ENCODE measurements around the gene RNF157.

RNF157 gene

DNA sequence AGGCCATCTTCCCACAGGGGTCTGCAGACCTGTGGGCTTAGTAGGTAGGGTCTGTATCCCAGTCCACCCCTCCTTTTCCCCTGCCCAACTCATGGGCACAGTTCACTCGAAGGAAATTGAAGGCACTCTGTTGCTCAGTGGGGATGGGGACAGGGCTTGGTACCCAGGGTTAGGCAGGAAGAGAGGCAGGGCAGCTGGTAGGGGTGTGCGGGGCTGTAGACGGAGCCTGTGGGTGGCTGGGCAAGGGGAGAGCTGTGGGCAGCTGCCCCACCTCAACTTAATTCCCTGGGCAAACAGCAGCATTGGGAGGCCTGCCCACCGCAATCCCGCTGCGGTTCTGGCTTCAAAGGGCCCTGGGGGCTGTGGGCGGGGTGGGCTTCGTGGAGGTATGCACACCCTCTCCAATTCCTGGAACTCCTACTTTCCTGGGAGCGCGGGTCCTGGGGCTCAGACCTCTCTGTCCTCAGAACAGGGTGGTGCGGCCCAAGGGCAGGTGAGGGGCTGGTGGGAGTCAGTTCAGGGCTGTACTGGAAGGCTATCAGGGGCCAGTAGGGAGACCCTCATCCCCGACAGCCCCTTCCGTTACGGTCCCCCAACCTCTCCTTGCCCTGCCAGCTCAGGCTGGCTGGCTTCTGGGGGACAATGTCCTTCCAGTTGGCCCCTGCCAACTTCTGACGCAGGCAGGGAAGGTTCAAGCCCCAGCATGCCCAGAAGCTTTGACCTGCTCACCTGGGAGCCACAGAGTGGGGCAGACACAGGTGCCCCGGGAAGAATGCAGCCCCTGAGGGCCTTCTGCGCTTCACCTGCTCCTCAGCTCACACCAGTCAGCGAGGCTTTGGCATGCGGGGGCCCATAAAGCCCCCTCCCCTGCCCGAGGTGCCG, 108.4 kb downstream of the RNF157 start:
- DNase-seq (ENCODE audit: low read depth): peak; percentile 43
- TF ChIP-seq, protein P1, sequence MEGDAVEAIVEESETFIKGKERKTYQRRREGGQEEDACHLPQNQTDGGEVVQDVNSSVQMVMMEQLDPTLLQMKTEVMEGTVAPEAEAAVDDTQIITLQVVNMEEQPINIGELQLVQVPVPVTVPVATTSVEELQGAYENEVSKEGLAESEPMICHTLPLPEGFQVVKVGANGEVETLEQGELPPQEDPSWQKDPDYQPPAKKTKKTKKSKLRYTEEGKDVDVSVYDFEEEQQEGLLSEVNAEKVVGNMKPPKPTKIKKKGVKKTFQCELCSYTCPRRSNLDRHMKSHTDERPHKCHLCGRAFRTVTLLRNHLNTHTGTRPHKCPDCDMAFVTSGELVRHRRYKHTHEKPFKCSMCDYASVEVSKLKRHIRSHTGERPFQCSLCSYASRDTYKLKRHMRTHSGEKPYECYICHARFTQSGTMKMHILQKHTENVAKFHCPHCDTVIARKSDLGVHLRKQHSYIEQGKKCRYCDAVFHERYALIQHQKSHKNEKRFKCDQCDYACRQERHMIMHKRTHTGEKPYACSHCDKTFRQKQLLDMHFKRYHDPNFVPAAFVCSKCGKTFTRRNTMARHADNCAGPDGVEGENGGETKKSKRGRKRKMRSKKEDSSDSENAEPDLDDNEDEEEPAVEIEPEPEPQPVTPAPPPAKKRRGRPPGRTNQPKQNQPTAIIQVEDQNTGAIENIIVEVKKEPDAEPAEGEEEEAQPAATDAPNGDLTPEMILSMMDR (IDR thresholded peaks at IDR 0.05; ENCODE audit: insufficient read depth, low read depth, low read length, missing control alignments): no peak
- H3K4me3 ChIP-seq (ENCODE audit: low read length): no peak overlapping the region

DNA sequence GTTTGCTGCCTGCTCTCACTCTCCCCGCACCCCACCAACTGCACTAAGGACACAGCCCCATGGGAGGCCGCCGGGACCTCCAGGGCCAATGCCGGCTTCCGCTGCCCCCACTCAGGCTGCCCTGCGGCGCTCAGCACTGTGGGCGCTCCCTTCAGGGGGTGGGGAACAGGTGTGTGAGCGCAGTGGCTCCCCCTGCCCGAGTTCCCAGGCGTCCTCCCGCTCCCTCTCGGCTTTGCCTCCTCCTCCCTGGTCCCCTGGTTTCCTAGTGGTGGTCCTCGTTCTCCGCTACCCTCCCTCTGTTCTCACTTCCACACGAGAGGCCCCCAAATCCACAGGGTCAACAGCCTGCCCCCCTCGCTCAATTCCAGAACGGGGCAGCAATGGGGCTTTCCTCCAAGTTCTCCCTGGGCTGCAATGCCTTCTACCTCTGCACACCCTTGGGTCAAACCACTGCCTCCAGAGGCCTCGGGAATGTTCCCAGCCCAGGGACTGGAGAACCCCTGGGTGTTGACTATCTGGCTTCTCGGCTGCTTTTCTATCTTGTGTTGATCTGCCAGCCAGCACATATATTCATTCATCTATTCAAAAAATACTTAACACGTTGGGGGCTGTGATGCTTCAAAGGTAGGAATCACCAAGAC, 109.1 kb downstream of the RNF157 start:
- DNase-seq (ENCODE audit: low read depth): no peak
- no peak overlapping the region for H3K4me3 ChIP-seq (ENCODE audit: low read length)
- TF ChIP-seq, protein P1 (IDR thresholded peaks at IDR 0.05; ENCODE audit: insufficient read depth, low read depth, low read length, missing control alignments): no peak

DNA sequence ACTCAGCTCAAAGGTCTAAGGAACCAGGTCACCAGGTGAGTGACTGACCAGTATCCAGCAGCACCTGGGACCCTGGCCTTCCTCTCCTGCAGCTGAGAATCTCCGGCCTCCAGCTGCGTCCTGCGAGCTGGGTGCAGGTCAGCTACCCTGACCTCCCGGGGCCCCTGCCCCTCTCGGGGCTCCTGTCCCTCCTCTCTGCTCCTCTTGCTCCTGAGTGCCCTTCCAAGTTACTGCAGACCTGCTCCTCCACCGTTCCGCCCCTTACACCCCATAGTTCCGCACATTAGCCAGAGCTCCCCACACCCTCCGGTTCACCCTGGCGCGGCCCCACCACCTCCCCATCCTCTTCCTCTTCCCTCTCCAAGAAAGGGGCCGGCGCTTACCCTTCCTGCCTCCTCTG, 109.8 kb downstream of the RNF157 start:
- no peak for DNase-seq (ENCODE audit: low read depth)
- TF ChIP-seq, protein P1 (IDR thresholded peaks at IDR 0.05; ENCODE audit: insufficient read depth, low read depth, low read length, missing control alignments): no peak
- no peak overlapping the region for H3K4me3 ChIP-seq (ENCODE audit: low read length)

DNA sequence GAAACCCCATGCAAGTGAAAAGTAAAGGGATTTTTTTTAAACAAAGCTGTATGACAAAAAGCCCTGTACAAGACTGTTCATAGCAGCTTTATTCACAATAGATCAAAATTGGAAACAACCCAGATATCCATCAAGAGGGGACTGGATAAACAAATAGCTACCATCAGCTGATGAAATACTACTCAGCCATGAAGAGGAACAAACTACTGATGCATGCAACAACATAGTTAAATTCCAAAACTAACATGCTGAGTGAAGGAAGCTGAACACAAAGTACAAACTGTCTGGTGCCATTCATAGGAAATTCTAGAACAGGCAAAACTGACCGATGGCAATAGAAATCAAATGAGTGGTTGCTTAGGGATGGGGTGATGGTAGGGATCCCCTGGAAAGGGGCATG, 114.4 kb downstream of the RNF157 start:
- no peak overlapping the region for H3K4me3 ChIP-seq (ENCODE audit: low read length)
- no peak for DNase-seq (ENCODE audit: low read depth)
- TF ChIP-seq, protein P1 (IDR thresholded peaks at IDR 0.05; ENCODE audit: insufficient read depth, low read depth, low read length, missing control alignments): no peak

DNA sequence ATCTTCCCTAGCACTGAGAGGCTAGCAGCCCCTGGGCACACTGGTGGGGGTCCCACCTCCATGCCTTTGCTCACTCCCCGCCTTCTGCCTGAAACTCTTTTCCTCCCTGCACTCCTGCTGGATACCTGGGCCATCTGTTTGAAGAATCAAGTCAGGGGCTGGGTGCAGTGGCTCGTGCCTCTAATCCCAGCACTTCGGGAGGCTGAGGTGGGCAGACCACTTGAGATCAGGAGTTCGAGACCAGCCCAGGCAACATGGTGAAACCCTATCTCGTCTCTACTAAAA, 115.0 kb downstream of the RNF157 start:
- no peak for DNase-seq (ENCODE audit: low read depth)
- no peak overlapping the region for H3K4me3 ChIP-seq (ENCODE audit: low read length)
- TF ChIP-seq, protein P1 (IDR thresholded peaks at IDR 0.05; ENCODE audit: insufficient read depth, low read depth, low read length, missing control alignments): no peak

DNA sequence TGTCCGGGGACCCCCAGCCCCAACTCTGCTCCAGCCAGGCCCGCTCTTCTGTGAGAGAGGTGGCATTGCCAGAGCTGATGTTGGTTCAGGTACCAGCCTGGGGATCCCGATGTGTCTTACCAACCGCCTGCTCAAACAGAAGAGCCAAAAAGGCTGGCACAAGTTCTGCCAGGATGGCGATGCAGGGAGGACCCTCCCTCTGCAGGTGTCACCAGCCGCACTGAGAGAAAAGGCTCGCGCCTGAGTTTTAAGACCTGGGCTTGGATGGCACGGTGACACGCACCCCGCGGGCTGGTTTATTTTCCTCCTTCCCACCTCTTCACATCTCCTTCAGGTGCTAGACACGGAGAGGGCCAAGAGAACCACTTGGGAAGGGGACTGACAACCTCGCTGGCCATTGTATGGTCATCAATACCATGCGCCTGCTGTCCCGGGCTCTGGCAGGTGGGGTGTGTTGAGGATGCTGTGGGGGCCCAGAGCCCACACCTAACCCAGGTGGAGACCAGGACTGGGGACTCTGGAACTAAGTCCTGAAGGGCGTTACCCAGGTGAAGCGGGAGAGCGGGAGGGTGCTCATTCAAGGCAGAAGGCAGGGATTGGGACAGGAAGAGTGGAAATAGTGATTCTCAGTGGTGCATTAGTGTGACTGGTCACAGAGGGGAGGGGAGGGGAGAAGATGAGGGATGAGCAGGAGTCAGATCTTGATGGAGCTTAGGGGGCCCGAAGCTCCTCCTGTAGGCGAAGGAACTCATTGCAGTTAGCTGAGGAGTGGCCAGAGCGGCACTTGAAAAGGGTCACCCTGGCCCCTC, 115.5 kb downstream of the RNF157 start:
- DNase-seq (ENCODE audit: low read depth): no peak
- TF ChIP-seq, protein P1 (IDR thresholded peaks at IDR 0.05; ENCODE audit: insufficient read depth, low read depth, low read length, missing control alignments): no peak
- H3K4me3 ChIP-seq (ENCODE audit: low read length): no peak overlapping the region

Data from epithelial cell of esophagus (primary cell).